PC-3 (cell line): ENCODE data around the gene DUOX2. TPM values are rescaled to one million over a fixed set of nuclear protein-coding genes. Genes with fewer than 3 reads are reported as not detected.

Experiments
- ATAC-seq: fragments of 200-7000 bp; cut with Tn5 transposase; 2 replicates; pipeline ENCODE4 v1.9.1; 2020; ENCODE audit warnings: mild to moderate bottlenecking, moderate library complexity
- BruUV-seq: library from RNA; stranded (reverse); fragments of 400-500 nt; replicated peaks from 2 replicates; lab custom pipeline; 2021; lab: Mats Ljungman, UMichigan
- CTCF ChIA-PET: fragments of 300-600 bp; sonication (Branson Sonifier 250); formaldehyde crosslinking; loops from one replicate; lab custom pipeline; 2022; ENCODE audit warnings: antibody characterized with exemption; lab: Charles Lee
- POLR2A ChIA-PET: fragments of 300-600 bp; sonication (Branson Sonifier 250); formaldehyde crosslinking; loops from one replicate; lab custom pipeline; 2022; ENCODE audit warnings: antibody characterized with exemption; ENCODE audit not compliant: unreplicated experiment; lab: Charles Lee
- DNase-seq: peaks from one replicate; pipeline ENCODE4 v3.0.0-alpha.2; 2015
- H2AFZ ChIP-seq: fragments of 300-600 bp; sonication (generic); 2 replicates; pipeline ENCODE4 v1.6.0; 2016; ENCODE audit warnings: antibody characterized with exemption, low read length
- H3F3A ChIP-seq: fragments of 300-600 bp; sonication (generic); one replicate; pipeline ENCODE4 v1.6.0; 2017; ENCODE audit warnings: antibody characterized with exemption, low read length, control low read depth, mild to moderate bottlenecking; ENCODE audit not compliant: unreplicated experiment
- H3K27ac ChIP-seq: fragments of 300-600 bp; sonication (generic); 2 replicates; pipeline ENCODE4 v1.5.1; 2016; ENCODE audit warnings: mild to moderate bottlenecking, low read length
- H3K27me3 ChIP-seq: fragments of 300-600 bp; sonication (generic); 2 replicates; pipeline ENCODE4 v1.6.1; 2016; ENCODE audit warnings: low read length, mixed read lengths
- H3K36me3 ChIP-seq: fragments of 300-600 bp; sonication (generic); 2 replicates; pipeline ENCODE4 v1.6.1; 2016; ENCODE audit warnings: low read depth, mixed run types, low read length, mixed read lengths
- H3K4me1 ChIP-seq: fragments of 300-600 bp; sonication (generic); 2 replicates; pipeline ENCODE4 v1.5.1; 2016; ENCODE audit warnings: low read length; ENCODE audit not compliant: insufficient read depth
- H3K4me2 ChIP-seq: fragments of 300-600 bp; sonication (generic); 2 replicates; pipeline ENCODE4 v1.6.0; 2016; ENCODE audit warnings: low read length
- H3K4me3 ChIP-seq: fragments of 300-600 bp; sonication (generic); 2 replicates; pipeline ENCODE4 v1.5.1; 2016; ENCODE audit warnings: mild to moderate bottlenecking, low read length, mixed read lengths
- H3K79me2 ChIP-seq: fragments of 300-600 bp; sonication (generic); 2 replicates; pipeline ENCODE4 v1.6.1; 2017; ENCODE audit warnings: low read length, mixed read lengths
- H3K9ac ChIP-seq: fragments of 300-600 bp; sonication (generic); 2 replicates; pipeline ENCODE4 v1.6.0; 2016; ENCODE audit warnings: mild to moderate bottlenecking, low read length
- H3K9me2 ChIP-seq: fragments of 300-600 bp; sonication (generic); replicated peaks from 2 replicates; pipeline ENCODE4 v1.6.1; 2016; ENCODE audit warnings: mixed run types, low read length, mixed read lengths
- H3K9me3 ChIP-seq: fragments of 300-600 bp; sonication (generic); 2 replicates; pipeline ENCODE4 v1.6.1; 2016; ENCODE audit warnings: low read length, mixed read lengths
- H4K20me1 ChIP-seq: fragments of 300-600 bp; sonication (generic); 2 replicates; pipeline ENCODE4 v1.6.1; 2016; ENCODE audit warnings: low read length, mixed read lengths
- CTCF ChIP-seq: fragments of 300-600 bp; sonication (generic); conservative IDR thresholded peaks from 2 replicates; pipeline ENCODE4 v1.5.1; 2017; ENCODE audit warnings: antibody characterized with exemption, low read depth, mild to moderate bottlenecking, low read length
- EZH2 ChIP-seq: fragments of 300-600 bp; sonication (generic); IDR thresholded peaks from one replicate; pipeline ENCODE4 v1.6.1; 2017; ENCODE audit warnings: antibody characterized with exemption, mild to moderate bottlenecking, low read length; ENCODE audit not compliant: unreplicated experiment
- EZH2phosphoT487 ChIP-seq: fragments of 300-600 bp; sonication (generic); IDR thresholded peaks from 2 replicates; pipeline ENCODE4 v1.6.1; 2018; ENCODE audit warnings: mild to moderate bottlenecking, antibody characterized with exemption, low read length, borderline replicate concordance
- intact Hi-C: fragments of 100-400 bp; cut with micrococcal nuclease; formaldehyde crosslinking; loops from 2 replicates; pipeline ENCODE4 v1.9.0; 2023
- total RNA-seq: library from RNA; depleted of rRNA; stranded (reverse); fragments of >200 nt; gene quantifications from 2 replicates; pipeline ENCODE4 v1.2.3, GENCODE V29; 2014

Gene DUOX2
- total RNA-seq, 1 experiment from 2014 or later, result not detected

GRCh38 chr15:45149060-45149459 lies 35.1 kb upstream of the DUOX2 start:
- no peaks in the 10 kb centered on the region for H4K20me1 ChIP-seq
- H3K79me2 ChIP-seq, result no peaks in the 10 kb centered on the region
- no TSS peak for BruUV-seq
- H3K9me3 ChIP-seq, result no peaks in the 10 kb centered on the region
- H3K27ac ChIP-seq, result no peak overlapping the region
- intact Hi-C loops, result no loop called here
- ChIA-PET CTCF (interaction anchor here (0.7 to 1.0 kb wide), 2 partner anchors 31 to 81 kb away, joined by 3 read pairs; no protein-coding TSS in a partner anchor), POLR2A (no interaction called here)
- no peak overlapping the region for H3K4me3 ChIP-seq
- no peaks in the 10 kb centered on the region for H3K9me2 ChIP-seq
- no peak for TF ChIP-seq EZH2
- no peak for TF ChIP-seq CTCF
- no peak for TF ChIP-seq EZH2phosphoT487
- DNase-seq (no peak), ATAC-seq (no peak)
- H3K36me3 ChIP-seq, result no peaks in the 10 kb centered on the region
- peaks cover 18% of the 10 kb centered on the region for H3K4me1 ChIP-seq
- H2AFZ ChIP-seq, result 0 out of 2 replicates have a peak overlapping the region, but pooled peaks have one; percentile 7
- peak overlapping the region; percentile 71 for H3K4me2 ChIP-seq
- no peaks in the 10 kb centered on the region for H3K27me3 ChIP-seq
- H3F3A ChIP-seq, result no peaks in the 10 kb centered on the region
- no peak overlapping the region for H3K9ac ChIP-seq

GRCh38 chr15:45148076-45149059 lies 34.4 kb upstream of the DUOX2 start:
- intact Hi-C loops, result no loop called here
- DNase-seq (peak; percentile 71), ATAC-seq (peak; percentile 82)
- H3K9ac ChIP-seq, result no peak overlapping the region
- H3K4me2 ChIP-seq, result peak overlapping the region; percentile 71
- H2AFZ ChIP-seq, result peak overlapping the region; percentile 33; the same call in 1 of the 2 replicates
- BruUV-seq, result no TSS peak
- ChIA-PET POLR2A (no interaction called here), CTCF (interaction anchor here (0.6 to 1.0 kb wide), 6 partner anchors 14 to 50 kb away, joined by 3 to 6 read pairs (median 4); no protein-coding TSS in a partner anchor)
- H3K27me3 ChIP-seq, result no peaks in the 10 kb centered on the region
- no peaks in the 10 kb centered on the region for H3K36me3 ChIP-seq
- H3K9me3 ChIP-seq, result no peaks in the 10 kb centered on the region
- no peak overlapping the region for H3K4me3 ChIP-seq
- H3F3A ChIP-seq, result no peaks in the 10 kb centered on the region
- no peak for TF ChIP-seq EZH2
- peaks cover 18% of the 10 kb centered on the region for H3K4me1 ChIP-seq
- no peaks in the 10 kb centered on the region for H3K79me2 ChIP-seq
- H3K27ac ChIP-seq, result no peak overlapping the region; the same call in 1 of the 2 replicates
- H4K20me1 ChIP-seq, result no peaks in the 10 kb centered on the region
- no peaks in the 10 kb centered on the region for H3K9me2 ChIP-seq

GRCh38 chr15:45147606-45148005 lies 33.6 kb upstream of the DUOX2 start:
- Histone ChIP-seq H3K27ac (no peak overlapping the region), H3K9ac (no peak overlapping the region), H3F3A (no peaks in the 10 kb centered on the region), H4K20me1 (no peaks in the 10 kb centered on the region), H3K36me3 (no peaks in the 10 kb centered on the region), H2AFZ (no peak overlapping the region), H3K4me2 (no peak overlapping the region), H3K9me2 (no peaks in the 10 kb centered on the region), H3K27me3 (no peaks in the 10 kb centered on the region), H3K79me2 (no peaks in the 10 kb centered on the region), H3K4me1 (peaks cover 18% of the 10 kb centered on the region), H3K4me3 (no peak overlapping the region), H3K9me3 (no peaks in the 10 kb centered on the region)
- intact Hi-C loops, result no loop called here
- TF ChIP-seq EZH2phosphoT487 (no peak), EZH2 (no peak), CTCF (no peak)
- CTCF ChIA-PET, result interaction anchor here (0.6 to 1.0 kb wide), 4 partner anchors 15 to 51 kb away, joined by 3 to 6 read pairs (median 4); no protein-coding TSS in a partner anchor
- BruUV-seq, result no TSS peak
- ATAC-seq (no peak), DNase-seq (no peak)
- POLR2A ChIA-PET, result no interaction called here
